BLaER1 (cell line): ENCODE data around the gene OR5B12.

Experiments used
- H3K27ac ChIP-seq: shearing (Covaris generic); formaldehyde crosslinking; 2 replicates; pipeline ENCODE4 v1.8.1; 2022
- H3K27me3 ChIP-seq: shearing (Covaris generic); formaldehyde crosslinking; 2 replicates; pipeline ENCODE4 v1.8.1; 2022
- H3K36me3 ChIP-seq: shearing (Covaris generic); formaldehyde crosslinking; 2 replicates; pipeline ENCODE4 v1.8.1; 2022
- H3K4me1 ChIP-seq: shearing (Covaris generic); formaldehyde crosslinking; 2 replicates; pipeline ENCODE4 v1.8.1; 2022
- H3K4me2 ChIP-seq: shearing (Covaris generic); formaldehyde crosslinking; 2 replicates; pipeline ENCODE4 v1.8.1; 2022
- H3K4me3 ChIP-seq: shearing (Covaris generic); formaldehyde crosslinking; 2 replicates; pipeline ENCODE4 v1.8.1; 2022
- H3K9ac ChIP-seq: shearing (Covaris generic); formaldehyde crosslinking; 2 replicates; pipeline ENCODE4 v1.8.1; 2022
- H3K9me3 ChIP-seq: shearing (Covaris generic); formaldehyde crosslinking; 2 replicates; pipeline ENCODE4 v1.8.1; 2022
- H4K20me1 ChIP-seq: shearing (Covaris generic); formaldehyde crosslinking; 2 replicates; pipeline ENCODE4 v1.8.1; 2022
- Cebpa-rat ChIP-seq: shearing (Covaris generic); IDR thresholded peaks from 2 replicates; pipeline ENCODE4 v1.8.1; 2022

Gene OR5B12

DNA sequence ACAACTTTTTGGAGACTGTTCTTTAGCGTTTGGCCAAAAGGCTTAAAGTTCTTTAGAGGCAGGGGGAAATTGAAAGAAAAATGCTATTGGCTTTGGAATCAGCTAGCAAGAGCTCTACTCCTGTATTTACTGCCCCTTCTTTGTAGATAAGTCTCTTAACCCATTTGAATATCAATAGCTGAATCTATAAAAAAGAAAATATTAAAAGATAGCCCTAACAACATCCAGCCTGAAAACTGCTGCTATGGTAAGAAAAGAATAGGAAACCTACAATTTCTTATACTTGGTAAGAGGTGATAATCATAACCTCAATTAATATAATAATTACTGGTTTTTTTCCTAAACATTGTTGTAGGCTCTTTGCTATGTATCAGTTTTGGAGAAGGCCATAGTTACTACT lies at the start of gene OR5B12:
Gene OR5B12 (minus strand): TSS at position 101 of the 400 bp plus-strand sequence. CDS start 2,085 bp downstream, outside the sequence.
- no peak for TF ChIP-seq Cebpa-rat
- H3K4me3 ChIP-seq: no peak within 1 kb of the TSS
- no peaks in the 10 kb centered on the region for H3K9me3 ChIP-seq
- no peak within 1 kb of the TSS for H3K9ac ChIP-seq
- H3K27ac ChIP-seq: no peak within 1 kb of the TSS
- no peaks in the 10 kb centered on the region for H3K27me3 ChIP-seq
- H3K4me2 ChIP-seq: no peak within 1 kb of the TSS
- no peaks in the 10 kb centered on the region for H3K36me3 ChIP-seq
- H4K20me1 ChIP-seq: no peaks in the 10 kb centered on the region
- H3K4me1 ChIP-seq: no peaks in the 10 kb centered on the region

DNA sequence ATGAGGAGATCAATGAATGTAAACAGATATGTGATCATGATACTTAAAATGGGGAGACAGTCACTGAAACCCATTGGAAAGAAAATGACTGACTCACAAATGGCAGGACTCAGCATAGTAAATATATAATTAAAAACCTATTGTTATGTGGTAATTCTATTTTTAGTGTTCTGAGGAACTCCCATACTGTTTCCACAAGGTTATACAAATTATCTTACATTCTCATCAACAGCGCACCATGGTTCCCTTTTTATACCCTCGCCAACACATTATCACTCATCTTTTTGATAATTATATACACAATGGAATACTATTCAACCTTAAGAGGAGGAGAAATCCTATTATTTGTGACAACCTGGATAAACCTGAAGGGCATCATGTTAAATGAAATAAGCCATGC lies 48.8 kb upstream of the OR5B12 start:
- H4K20me1 ChIP-seq: no peaks in the 10 kb centered on the region
- H3K9me3 ChIP-seq: no peaks in the 10 kb centered on the region
- TF ChIP-seq Cebpa-rat: no peak
- no peak overlapping the region for H3K27ac ChIP-seq
- no peak overlapping the region for H3K4me2 ChIP-seq
- H3K4me3 ChIP-seq: no peak overlapping the region
- no peak overlapping the region for H3K9ac ChIP-seq
- H3K36me3 ChIP-seq: no peaks in the 10 kb centered on the region
- H3K27me3 ChIP-seq: no peaks in the 10 kb centered on the region
- H3K4me1 ChIP-seq: peaks cover 25% of the 10 kb centered on the region

DNA sequence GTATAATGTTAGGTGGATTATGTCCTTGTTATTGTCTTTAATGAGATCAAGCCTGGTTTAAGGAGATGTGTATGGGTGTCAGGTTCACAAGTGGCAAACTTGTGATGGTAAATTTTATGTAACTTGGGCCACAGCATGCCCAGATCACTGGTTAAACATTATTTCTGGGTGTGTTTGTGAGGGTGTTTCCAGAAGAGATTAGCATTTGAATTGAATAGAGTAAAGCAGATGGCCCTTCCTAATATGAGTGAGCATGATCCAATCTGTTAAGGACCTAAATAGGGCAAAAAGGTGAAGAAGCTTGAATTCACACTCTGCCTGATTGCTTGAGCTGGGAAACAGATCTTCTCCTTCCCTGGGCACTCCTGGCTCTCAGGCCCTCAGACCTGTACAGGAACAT lies 45.1 kb upstream of the OR5B12 start:
- TF ChIP-seq Cebpa-rat: no peak
- Histone ChIP-seq H3K4me3 (no peak overlapping the region), H3K27me3 (no peaks in the 10 kb centered on the region), H3K9me3 (no peaks in the 10 kb centered on the region), H3K27ac (no peak overlapping the region), H3K4me2 (no peak overlapping the region), H4K20me1 (no peaks in the 10 kb centered on the region), H3K9ac (no peak overlapping the region), H3K36me3 (no peaks in the 10 kb centered on the region), H3K4me1 (no peaks in the 10 kb centered on the region)

DNA sequence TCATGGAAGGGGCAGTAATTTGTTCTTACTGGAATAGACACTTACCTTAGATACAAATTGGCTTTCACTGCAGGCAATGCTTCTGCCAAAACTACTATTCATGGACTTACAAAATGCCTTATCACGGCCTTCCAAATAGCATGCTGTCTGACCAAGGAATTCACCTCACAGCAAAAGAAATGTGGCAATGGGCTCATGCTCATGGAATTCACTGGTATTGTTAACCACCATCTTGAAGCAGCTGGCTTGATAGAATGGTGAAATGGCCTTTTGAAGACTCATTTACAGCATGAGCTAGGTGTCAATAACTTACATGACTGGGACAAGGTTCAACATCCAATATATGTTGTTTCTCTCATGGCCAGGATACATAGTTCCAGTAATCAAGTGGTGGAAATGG lies 43.9 kb upstream of the OR5B12 start:
- no peaks in the 10 kb centered on the region for H3K27me3 ChIP-seq
- no peak overlapping the region for H3K4me3 ChIP-seq
- H3K36me3 ChIP-seq: no peaks in the 10 kb centered on the region
- no peak overlapping the region for H3K4me2 ChIP-seq
- H4K20me1 ChIP-seq: no peaks in the 10 kb centered on the region
- H3K4me1 ChIP-seq: no peaks in the 10 kb centered on the region
- no peaks in the 10 kb centered on the region for H3K9me3 ChIP-seq
- TF ChIP-seq Cebpa-rat: no peak
- H3K9ac ChIP-seq: no peak overlapping the region
- H3K27ac ChIP-seq: no peak overlapping the region

DNA sequence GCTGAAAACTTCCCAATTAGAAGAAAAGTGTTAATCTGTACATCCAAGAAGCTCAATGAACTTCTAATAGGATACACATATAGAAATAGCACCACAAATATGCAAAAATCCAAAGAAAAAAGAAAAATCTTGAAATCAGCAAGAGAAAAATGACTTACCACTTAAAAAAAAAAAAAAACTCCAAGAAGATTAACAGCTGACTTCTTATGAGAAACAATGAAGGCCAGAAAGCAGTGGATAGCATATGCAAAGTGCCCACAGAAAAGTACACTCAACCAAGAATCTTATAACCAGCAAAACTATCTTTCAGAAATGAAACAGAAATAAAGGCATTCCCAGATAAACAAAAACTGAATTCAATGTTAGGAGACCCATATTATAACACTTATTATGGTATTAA lies 29.9 kb upstream of the OR5B12 start:
- Histone ChIP-seq H3K4me2 (no peak overlapping the region), H3K27ac (no peak overlapping the region), H3K27me3 (no peaks in the 10 kb centered on the region), H3K9me3 (peaks cover 14% of the 10 kb centered on the region), H3K4me3 (no peak overlapping the region), H3K4me1 (no peaks in the 10 kb centered on the region), H3K36me3 (no peaks in the 10 kb centered on the region), H4K20me1 (no peaks in the 10 kb centered on the region), H3K9ac (no peak overlapping the region)
- TF ChIP-seq Cebpa-rat: no peak

DNA sequence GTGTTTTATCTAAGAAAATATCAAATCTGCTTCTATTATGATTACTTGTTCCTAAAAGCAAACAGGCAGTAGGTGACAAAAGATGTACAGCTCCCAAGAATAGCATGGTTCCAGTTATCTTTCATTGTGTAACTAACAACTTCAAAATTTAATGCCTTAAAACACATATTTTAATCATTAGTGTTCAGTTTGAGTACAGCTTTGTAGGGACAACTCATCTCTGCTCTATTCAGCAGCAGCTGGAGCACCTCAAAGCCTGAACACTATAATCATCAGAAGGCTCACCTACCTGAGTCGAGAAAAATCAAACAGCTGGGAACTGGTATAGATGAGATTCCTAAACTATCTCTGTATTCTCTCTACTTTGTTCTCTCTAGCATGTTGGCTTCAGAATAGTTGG lies 24.3 kb upstream of the OR5B12 start:
- H3K36me3 ChIP-seq: no peaks in the 10 kb centered on the region
- no peak for TF ChIP-seq Cebpa-rat
- no peak overlapping the region for H3K9ac ChIP-seq
- H3K9me3 ChIP-seq: peaks cover 4% of the 10 kb centered on the region
- H3K27ac ChIP-seq: no peak overlapping the region
- no peaks in the 10 kb centered on the region for H4K20me1 ChIP-seq
- no peak overlapping the region for H3K4me2 ChIP-seq
- no peaks in the 10 kb centered on the region for H3K27me3 ChIP-seq
- no peaks in the 10 kb centered on the region for H3K4me1 ChIP-seq
- H3K4me3 ChIP-seq: no peak overlapping the region

DNA sequence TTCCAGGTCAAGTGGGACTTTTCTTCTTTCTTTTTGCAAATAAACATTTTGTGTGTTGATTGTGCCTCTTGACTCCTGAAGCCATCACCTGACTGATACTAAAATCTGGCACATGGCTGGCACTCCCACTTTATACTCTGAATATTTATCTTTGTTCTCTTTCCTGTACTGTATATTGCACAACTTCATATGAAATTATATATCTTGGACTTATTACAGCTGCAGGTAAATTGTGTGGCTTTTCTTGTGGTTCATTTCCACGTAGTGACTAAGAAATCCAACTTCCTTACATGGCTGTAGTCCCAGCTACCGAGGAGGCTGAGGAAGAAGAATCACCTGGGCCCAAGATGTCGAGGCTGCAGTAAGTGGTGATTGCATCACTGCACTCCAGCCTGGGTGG lies 23.7 kb upstream of the OR5B12 start:
- Histone ChIP-seq H3K4me3 (no peak overlapping the region), H3K36me3 (no peaks in the 10 kb centered on the region), H3K27ac (no peak overlapping the region), H3K9me3 (no peaks in the 10 kb centered on the region), H3K4me2 (no peak overlapping the region), H3K4me1 (no peaks in the 10 kb centered on the region), H4K20me1 (no peaks in the 10 kb centered on the region), H3K27me3 (no peaks in the 10 kb centered on the region), H3K9ac (no peak overlapping the region)
- TF ChIP-seq Cebpa-rat: 0 out of 2 replicates have a peak, but pooled peaks have one; percentile 15

DNA sequence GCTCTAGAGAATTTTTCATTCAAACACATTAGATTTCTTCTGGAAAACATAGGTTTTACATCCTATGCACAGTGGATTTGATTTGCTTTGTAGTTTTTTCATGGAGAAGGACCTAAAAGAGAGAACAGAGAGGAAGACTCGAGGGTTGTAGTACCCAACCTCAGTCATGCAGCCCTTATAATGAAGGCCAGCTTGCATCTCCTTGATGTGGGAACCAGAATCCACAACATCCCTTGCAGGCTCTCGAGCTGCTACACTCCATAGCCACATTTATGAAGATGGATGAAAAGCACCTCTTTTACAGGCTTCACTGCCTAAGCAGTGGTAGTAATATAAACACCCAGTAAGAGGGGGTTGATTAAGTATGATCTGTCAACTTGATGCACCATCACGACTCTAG lies 9.5 kb upstream of the OR5B12 start:
- H3K4me2 ChIP-seq: no peak overlapping the region
- no peaks in the 10 kb centered on the region for H3K36me3 ChIP-seq
- H3K9me3 ChIP-seq: no peaks in the 10 kb centered on the region
- no peak for TF ChIP-seq Cebpa-rat
- H4K20me1 ChIP-seq: no peaks in the 10 kb centered on the region
- no peaks in the 10 kb centered on the region for H3K4me1 ChIP-seq
- no peak overlapping the region for H3K4me3 ChIP-seq
- no peak overlapping the region for H3K27ac ChIP-seq
- H3K27me3 ChIP-seq: no peaks in the 10 kb centered on the region
- no peak overlapping the region for H3K9ac ChIP-seq

DNA sequence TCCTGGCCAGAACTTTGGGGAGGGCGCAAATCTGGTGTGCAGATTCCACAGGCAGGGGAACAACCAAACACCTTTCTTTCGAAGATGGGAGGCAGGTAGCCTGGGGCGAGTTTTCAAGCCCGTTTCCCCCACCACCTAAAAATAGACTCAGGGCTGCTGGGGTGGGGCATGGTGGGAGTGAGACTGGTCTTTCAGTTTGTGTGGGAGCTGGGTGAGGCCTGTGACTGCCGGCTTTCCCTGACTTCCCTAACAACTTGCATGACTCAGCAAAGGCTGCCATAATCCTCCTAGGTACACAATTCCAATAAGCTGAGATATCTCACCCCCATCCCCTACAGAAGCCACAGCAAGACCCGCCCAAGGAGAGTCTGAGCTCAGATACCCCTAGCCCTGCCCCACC lies 4.3 kb upstream of the OR5B12 start:
- H3K4me3 ChIP-seq: no peak overlapping the region
- no peak overlapping the region for H3K27ac ChIP-seq
- H3K9me3 ChIP-seq: no peaks in the 10 kb centered on the region
- no peaks in the 10 kb centered on the region for H3K4me1 ChIP-seq
- H3K4me2 ChIP-seq: no peak overlapping the region
- H3K27me3 ChIP-seq: no peaks in the 10 kb centered on the region
- TF ChIP-seq Cebpa-rat: no peak
- H3K36me3 ChIP-seq: no peaks in the 10 kb centered on the region
- no peak overlapping the region for H3K9ac ChIP-seq
- H4K20me1 ChIP-seq: no peaks in the 10 kb centered on the region

DNA sequence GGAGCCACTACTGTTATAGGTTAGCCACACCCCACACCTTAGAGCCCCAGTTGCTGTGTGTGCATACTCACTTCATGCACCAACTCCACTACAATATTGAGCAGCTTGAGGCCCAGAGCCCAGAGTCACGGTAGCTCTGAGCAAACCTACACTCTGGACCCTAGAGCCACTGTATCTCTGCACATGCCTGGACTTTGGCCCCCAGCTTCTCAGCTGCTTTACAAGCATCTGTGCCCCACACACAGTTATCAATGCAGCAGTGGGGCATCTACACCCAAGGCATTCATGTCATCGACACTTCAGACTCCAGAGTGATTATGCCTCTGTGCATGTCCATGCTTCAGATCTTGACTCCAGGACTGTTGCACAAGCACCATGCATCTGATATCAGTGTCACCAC lies 2.3 kb upstream of the OR5B12 start:
- Histone ChIP-seq H3K27me3 (no peaks in the 10 kb centered on the region), H3K4me2 (no peak overlapping the region)
- no peak for TF ChIP-seq Cebpa-rat

DNA sequence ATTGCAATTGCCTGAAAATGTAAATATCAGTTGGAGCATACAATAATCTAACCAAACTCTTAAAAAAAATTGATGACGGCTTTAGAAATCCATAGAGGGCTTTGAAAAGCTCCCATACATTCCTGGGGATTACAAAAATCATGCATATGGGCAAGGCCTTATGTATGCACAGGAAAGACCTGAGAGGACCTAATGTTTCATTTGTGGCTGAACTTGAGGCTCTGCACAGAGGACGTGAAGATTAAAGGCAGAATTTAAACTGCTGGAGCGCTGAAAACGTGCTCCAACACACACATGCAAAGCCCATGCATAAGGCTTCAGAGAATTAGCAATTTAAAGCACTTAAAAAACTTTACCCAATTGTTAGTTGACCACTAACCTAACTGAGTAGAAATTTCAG lies 3.5 kb downstream of the OR5B12 start:
- no peaks in the 10 kb centered on the region for H3K36me3 ChIP-seq
- H4K20me1 ChIP-seq: no peaks in the 10 kb centered on the region
- no peak overlapping the region for H3K9ac ChIP-seq
- no peaks in the 10 kb centered on the region for H3K4me1 ChIP-seq
- H3K27ac ChIP-seq: no peak overlapping the region
- H3K4me2 ChIP-seq: no peak overlapping the region
- no peak for TF ChIP-seq Cebpa-rat
- H3K9me3 ChIP-seq: no peaks in the 10 kb centered on the region
- H3K4me3 ChIP-seq: no peak overlapping the region
- H3K27me3 ChIP-seq: no peaks in the 10 kb centered on the region

More for the DNA sequence above, 2.3 kb upstream of the OR5B12 start:
- no peak overlapping the region for H3K27ac ChIP-seq
- no peaks in the 10 kb centered on the region for H3K36me3 ChIP-seq
- no peaks in the 10 kb centered on the region for H4K20me1 ChIP-seq
- H3K4me3 ChIP-seq: no peak overlapping the region
- no peak overlapping the region for H3K9ac ChIP-seq
- no peaks in the 10 kb centered on the region for H3K9me3 ChIP-seq
- no peaks in the 10 kb centered on the region for H3K4me1 ChIP-seq
